HG03097 (cell line): ENCODE data around the gene FAM171A2.
"Not testable (repeated sequence)": the region's sequence is repeated elsewhere in the genome, so short reads cannot be mapped to it uniquely, and the experiment has no call there.

Experiments
- ATAC-seq: cut with Tn5 transposase; IDR thresholded peaks from one replicate; pipeline ENCODE4 v1.9.1; 2021; ENCODE audit not compliant: unreplicated experiment, low FRiP score

Gene FAM171A2

DNA sequence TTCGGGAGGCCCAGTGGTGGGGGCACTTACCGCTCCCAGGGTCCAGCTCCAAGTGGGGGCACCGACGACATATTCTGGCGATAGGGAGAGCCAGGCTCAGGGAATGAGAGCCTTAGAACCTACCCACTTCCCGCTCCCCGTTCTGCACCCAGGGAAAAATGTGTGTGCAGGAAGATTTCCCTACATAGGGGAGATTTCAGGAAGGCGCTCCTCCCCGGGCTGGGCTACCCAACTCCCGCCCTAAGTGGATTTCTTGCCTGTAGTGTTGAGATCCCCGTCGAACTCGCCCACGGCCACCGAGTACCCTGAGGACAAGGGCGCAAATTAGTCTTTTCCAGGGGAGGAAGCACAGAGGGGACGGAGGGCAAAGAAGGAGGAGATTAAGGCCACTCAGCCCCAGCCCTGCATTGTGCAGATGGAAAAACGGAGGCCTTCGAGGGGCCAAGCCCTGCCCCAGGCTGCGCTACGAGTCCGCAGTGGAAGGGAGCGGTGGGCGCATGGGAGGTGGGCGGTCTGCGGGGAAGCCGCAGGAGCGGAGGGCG is 20.7 kb upstream of the FAM171A2 start:
- ATAC-seq = no peak

DNA sequence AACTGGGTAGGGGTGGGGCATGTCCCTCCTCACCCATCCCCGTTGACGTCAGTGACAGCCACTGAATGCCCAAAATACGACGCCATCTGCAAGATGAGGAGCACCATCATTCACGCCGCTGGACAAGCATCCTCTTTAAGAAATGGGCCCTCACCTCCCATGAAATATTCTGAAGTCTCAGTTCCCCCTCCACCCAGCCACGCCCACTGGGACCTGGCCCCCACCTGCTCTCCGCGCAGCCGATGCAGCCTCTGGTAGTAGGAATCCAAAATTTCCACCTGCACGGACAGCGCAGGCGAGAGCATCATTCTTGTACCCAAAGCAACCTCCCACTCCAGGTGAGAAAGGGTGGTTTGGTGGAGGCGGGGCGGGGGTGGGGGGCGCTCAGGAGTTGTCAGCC is 20.2 kb upstream of the FAM171A2 start:
- ATAC-seq = no peak

GRCh38 chr17:44383363-44383762 is 19.7 kb upstream of the FAM171A2 start:
- ATAC-seq = no peak

- ATAC-seq = no peak
Observed at GRCh38 chr17:44382917-44383316, 19.3 kb upstream of the FAM171A2 start.

GRCh38 chr17:44381810-44382305 is 18.2 kb upstream of the FAM171A2 start:
- no peak for ATAC-seq

- no peak for ATAC-seq
Observed at GRCh38 chr17:44380767-44381166, 17.1 kb upstream of the FAM171A2 start.

DNA sequence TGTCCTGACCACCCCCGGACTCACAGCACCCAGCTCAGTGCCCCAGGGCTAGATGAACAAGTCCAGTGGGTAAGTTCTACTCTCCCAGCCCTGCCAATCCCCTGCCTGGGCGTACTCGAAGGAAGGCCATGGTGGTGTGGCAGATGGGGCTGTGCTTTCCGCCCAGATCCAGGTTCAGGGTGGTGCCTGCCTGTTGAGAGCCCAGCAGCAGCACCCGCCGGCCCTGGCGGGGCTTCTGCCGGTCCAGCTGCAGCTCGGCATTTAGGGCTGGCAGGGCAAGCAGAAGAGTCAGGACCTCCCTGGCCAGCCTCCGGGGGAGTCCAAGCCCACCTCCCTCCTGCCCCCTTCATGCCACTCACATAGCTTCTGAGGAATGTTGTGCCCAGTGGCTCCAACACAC is 16.2 kb upstream of the FAM171A2 start:
- ATAC-seq = no peak

- no peak for ATAC-seq
Observed at GRCh38 chr17:44378171-44378705, 14.6 kb upstream of the FAM171A2 start.

- no peak for ATAC-seq
Observed at GRCh38 chr17:44376779-44377178, 13.1 kb upstream of the FAM171A2 start.

DNA sequence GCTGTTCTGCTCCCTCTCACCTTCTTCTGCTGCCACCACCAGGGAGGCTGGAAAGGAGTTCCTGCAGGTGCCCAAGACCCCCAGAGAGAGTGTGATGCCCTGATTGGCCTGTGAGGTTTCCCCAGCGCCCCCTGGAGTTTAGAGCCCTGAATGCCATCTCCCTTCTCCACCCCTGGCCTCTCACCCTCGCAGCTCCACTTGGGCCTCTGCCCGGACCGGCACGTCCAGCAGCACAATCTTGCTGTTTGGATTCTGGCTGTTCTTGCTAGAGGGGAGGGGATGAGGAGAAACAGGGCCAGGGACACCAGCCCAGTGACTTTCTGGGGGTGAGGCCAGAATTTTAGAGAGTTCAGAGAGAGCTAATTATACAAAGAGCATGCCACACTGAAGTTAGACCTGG is 12.5 kb upstream of the FAM171A2 start:
- ATAC-seq = no peak

DNA sequence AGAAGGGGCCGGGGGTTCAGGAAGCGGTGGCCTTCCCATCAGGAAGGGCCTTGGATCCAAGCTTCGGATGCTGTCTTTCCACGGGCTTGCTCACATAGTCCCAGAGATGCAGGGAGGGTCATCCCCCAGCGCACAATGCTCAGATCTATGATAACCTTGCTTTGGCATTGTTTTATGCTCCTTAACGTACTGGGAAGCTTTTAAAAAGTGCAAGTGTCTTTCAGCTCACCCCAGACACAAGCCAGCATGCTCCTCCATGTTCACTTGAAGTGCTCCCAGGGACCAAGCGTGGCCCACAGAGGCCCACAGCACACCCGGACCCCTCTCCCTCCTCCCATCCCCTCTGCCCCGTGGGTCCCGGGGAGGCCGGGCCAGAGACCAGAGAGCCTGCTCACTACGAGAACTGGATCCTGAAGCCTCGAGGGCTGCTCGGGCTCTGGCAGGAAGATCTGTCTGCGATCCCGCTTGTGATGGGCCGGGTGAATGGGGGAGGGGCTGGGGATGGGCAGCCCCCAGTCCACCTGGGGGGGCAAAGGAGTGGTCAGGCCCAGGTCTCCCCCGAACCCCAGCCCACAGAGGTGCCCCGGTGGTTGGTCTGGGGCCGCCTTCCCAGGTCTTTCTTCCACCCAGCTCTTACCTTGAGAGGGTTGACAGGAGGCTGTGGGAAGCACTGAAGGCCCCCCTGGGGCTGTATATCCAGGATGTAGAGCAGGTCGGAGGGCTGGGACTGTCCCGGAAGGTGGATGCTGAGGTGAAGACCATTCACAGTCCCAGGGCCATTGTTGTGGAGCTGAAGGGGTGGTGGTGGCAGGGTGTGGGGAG is 11.8 kb upstream of the FAM171A2 start:
- no peak for ATAC-seq

GRCh38 chr17:44374306-44375195 is 10.9 kb upstream of the FAM171A2 start:
- no peak for ATAC-seq

DNA sequence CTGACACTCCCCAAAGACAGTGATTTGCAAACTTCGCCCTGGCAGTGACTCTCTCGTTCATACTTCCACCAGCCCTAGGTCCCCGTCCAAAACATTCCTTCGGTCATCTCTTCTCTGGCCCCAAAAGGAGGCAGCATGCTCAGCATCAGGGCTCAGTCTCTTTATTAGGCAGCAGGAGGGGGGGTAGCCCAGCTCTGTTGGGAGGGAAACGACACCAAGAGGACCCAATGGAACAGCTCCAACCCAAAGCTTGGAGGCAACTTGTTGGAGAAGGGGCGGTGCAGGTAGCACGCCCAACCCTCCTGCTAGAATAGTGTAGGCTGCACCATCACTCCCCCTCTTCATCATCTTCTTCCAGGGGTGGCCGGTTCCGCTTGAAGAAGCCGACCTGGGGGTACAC is 8.4 kb upstream of the FAM171A2 start:
- ATAC-seq = no peak

DNA sequence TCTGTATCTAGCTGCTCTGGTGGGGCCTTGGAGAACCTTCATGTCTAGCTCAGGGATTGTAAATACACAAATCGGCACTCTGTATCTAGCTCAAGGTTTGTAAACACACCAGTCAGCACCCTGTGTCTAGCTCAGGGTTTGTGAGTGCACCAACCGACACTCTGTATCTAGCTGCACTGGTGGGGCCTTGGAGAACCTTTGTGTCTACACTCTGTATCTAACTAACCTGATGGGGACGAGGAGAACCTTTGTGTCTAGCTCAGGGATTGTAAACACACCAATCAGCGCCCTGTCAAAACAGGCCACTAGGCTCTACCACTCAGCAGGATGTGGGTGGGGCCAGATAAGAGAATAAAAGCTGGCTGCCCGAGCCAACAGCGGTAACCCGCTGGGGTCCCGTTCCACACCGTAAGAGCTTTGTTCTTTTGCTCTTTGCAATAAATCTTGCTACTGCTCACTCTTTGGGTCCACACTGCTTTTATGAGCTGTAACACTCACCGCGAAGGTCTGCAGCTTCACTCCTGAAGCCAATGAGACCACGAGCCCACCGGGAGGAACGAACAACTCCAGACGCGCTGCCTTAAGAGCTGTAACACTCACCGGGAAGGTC is 5.9 kb upstream of the FAM171A2 start:
- ATAC-seq = not testable (repeated sequence)

DNA sequence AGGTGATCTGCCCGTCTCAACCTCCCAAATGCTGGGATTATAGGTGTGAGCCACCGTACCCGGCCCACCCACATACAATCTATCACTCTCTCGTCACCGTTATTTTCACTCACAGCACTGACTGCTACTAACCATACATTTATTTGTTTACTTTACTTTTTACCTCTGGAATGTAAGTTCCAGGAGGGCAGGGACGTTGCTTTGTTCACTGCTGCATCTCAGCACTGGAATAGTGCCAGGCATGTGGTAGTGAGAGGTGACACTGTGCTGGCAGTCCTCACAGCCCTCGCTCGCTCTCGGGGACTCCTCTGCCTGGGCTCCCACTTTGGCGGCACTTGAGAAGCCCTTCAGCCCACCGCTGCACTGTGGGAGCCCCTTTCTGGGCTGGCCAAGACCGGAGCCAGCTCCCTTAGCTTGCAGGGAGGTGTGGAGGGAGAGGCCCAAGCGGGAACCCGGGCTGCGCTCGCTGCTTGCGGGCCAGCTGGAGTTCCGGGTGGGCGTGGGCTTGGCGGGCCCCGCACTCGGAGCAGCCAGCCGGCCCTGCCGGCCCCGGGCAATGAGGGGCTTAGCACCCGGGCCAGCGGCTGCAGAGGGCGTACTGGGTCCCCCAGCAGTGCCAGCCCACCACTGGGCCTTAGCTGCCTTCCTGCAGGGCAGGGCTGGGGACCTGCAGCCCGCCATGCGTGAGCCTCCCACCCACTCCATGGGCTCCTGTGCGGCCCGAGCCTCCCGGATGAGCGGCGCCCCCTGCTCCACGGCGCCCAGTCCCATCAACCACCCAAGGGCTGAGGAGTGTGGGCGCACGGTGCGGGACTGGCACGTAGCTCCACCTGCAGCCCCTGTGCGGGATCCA is 5.0 kb upstream of the FAM171A2 start:
- ATAC-seq = not testable (repeated sequence)

DNA sequence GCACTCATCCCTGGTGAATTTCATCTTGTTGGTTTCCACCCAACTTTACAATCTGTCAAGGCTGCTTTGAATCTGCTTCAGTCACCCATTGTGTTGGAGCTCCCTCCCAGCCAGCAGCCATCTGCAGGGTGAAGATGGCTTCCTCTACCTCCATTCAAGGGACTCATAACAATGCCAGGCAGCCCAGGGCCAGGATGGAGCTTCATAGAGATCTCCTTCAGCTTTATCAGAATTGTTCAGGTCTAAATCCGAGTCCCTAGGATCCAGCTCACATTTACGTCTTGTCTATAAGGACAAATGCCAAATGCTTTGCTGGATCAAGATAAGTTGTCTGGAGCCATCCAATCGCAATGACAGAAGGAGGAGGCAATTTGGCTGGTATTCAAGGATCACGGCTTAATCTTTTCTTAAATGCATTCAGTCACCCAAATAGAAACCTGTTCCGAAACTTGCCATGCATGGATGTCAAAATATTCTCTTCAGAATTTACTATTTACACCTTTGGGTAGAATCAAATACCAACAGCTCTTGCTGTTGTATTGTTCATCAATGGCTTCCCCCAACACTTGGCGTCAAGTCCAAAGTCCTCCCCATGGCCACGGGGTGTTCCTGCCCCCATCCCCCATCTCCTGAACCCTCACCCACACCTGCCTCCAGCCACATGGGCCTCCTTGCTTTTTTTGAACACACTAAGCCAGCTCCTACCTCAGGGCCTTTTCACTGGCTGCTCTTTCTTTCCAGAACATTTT is 3.8 kb upstream of the FAM171A2 start:
- no peak for ATAC-seq

GRCh38 chr17:44365051-44365450 is 1.4 kb upstream of the FAM171A2 start:
- ATAC-seq = not testable (repeated sequence)

DNA sequence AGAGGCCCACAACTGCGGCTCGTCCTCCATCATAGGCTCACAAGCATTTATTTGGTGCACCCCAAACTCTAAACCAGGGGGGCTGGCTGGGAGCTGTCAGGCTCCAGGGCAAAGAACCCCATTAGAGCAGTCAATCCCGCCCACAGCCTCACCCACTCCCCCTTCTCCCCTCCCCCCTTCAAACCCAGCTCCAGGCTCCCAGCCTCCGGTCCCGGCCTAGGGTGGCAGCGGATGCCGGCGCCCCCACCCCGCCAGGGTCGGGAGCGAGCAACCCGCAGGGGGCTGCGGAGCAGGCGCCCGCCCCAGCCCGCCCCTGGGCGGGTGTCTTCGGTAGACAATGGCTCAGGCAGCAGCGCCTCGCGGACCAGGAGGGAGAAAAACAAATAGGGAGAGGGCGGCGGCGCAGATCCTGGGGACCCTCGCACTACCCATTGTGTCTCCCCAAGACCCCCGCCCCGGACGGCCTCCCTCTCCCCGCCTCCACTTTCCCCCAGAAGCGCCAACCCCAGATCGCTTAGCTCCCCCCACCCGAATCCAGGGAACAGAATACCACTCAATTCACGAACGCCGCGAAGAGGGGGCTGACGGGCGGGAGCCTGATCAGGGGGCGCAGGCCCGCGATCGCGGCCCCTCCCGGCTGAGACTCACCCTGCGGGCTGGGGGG is 572 bp downstream of the FAM171A2 start:
- no peak for ATAC-seq
